NCI-H345 (cell line): ENCODE measurements around the gene ZFAND2B.

ENCODE experiments used
- DNase-seq: peaks from one replicate; lab custom pipeline; 2025; lab: John Stamatoyannopoulos, UW

Gene ZFAND2B

GRCh38 chr2:219204425-219205164 is 2.0 kb upstream of the ZFAND2B start:
- no peak for DNase-seq

- DNase-seq = no peak
Observed at GRCh38 chr2:219205165-219205538, 1.4 kb upstream of the ZFAND2B start.

GRCh38 chr2:219205981-219206327 is 628 bp upstream of the ZFAND2B start:
- DNase-seq = no peak

- DNase-seq = no peak
Observed at GRCh38 chr2:219207134-219207883, 727 bp downstream of the ZFAND2B start.

GRCh38 chr2:219207884-219208740 is 1.5 kb downstream of the ZFAND2B start:
- DNase-seq = no peak

GRCh38 chr2:219209236-219210195 is 2.9 kb downstream of the ZFAND2B start:
- no peak for DNase-seq

- DNase-seq = no peak
Observed at GRCh38 chr2:219210196-219210885, 3.8 kb downstream of the ZFAND2B start.

GRCh38 chr2:219210886-219211362 is 4.3 kb downstream of the ZFAND2B start:
- no peak for DNase-seq

GRCh38 chr2:219213026-219213415 is 6.4 kb downstream of the ZFAND2B start:
- no peak for DNase-seq

- no peak for DNase-seq
Observed at GRCh38 chr2:219213486-219214071, 7.0 kb downstream of the ZFAND2B start.

GRCh38 chr2:219214141-219214540 is 7.6 kb downstream of the ZFAND2B start:
- no peak for DNase-seq

- DNase-seq = no peak
Observed at GRCh38 chr2:219214786-219215185, 8.2 kb downstream of the ZFAND2B start.

GRCh38 chr2:219215871-219216534 is 9.4 kb downstream of the ZFAND2B start:
- no peak for DNase-seq

- no peak for DNase-seq
Observed at GRCh38 chr2:219216535-219216915, 9.9 kb downstream of the ZFAND2B start.

- peak; percentile 67 for DNase-seq
Observed at GRCh38 chr2:219218217-219218731, 11.7 kb downstream of the ZFAND2B start.

- peak; percentile 96 for DNase-seq
Observed at GRCh38 chr2:219218732-219219701, 12.4 kb downstream of the ZFAND2B start, which contains the start of gene ABCB6. Gene ABCB6 (minus strand): TSS chr2:219218958. CDS start chr2:219218673, 285 bp downstream.

GRCh38 chr2:219219784-219220532 is 13.4 kb downstream of the ZFAND2B start:
- no peak for DNase-seq
